Left kidney (tissue), 2 donors: ENCODE data around the gene PCSK7. TPM values are rescaled to one million over a fixed set of nuclear protein-coding genes. Genes with fewer than 3 reads are reported as not detected.

Experiments used
- DNase-seq: peaks from one replicate; pipeline ENCODE4 v3.0.0-alpha.2; 2013
- polyA plus RNA-seq: library from polyadenylated mRNA; unstranded; fragments of 120-200 nt; gene quantifications from one replicate; pipeline ENCODE4 v1.2.1, GENCODE V29; 2013; ENCODE audit not compliant: insufficient read length

Gene PCSK7
- polyA plus RNA-seq, 1 donor = 33.0 TPM

DNA sequence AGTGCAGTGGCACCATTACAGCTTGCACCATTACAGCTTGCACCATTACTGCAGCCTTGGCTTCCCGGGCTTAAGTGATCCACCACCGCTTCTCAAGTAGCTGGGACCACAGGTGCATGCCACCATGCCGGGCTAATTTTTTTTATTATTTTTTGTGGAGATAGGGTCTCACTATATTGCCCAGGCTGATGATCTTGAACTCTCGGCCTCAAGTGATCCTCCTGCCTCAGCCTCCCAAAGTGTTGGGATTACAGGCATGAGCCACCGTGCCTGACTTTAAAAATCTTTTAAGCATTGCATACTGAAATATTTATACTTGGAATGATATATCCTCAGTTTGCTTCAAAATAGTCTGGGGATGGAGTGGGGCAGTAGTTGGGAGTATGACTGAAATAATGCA is 77.4 kb downstream of the PCSK7 start:
- no peak for DNase-seq

Other genes starting within 250 kb of the PCSK7 start
- 47.6 TPM for gene SIK3, start 133.6 kb downstream of the PCSK7 start, polyA plus RNA-seq
- gene PAFAH1B2, start 87.8 kb downstream of the PCSK7 start, polyA plus RNA-seq = 83.9 TPM
- gene SIDT2, start 53.3 kb downstream of the PCSK7 start, polyA plus RNA-seq = 47.7 TPM
- 114 TPM for gene TAGLN, start 32.7 kb downstream of the PCSK7 start, polyA plus RNA-seq
- gene RNF214, start 598 bp upstream of the PCSK7 start, polyA plus RNA-seq = 39.6 TPM
- 29.2 TPM for gene BACE1-AS, start 59.3 kb upstream of the PCSK7 start, polyA plus RNA-seq
- gene BACE1, start 84.2 kb upstream of the PCSK7 start, polyA plus RNA-seq = 62.5 TPM
- gene CEP164, start 95.8 kb upstream of the PCSK7 start, polyA plus RNA-seq = 37.4 TPM